ENCODE data around the gene POLR3H.

The POLR3H gene

GRCh38 chr22:41541484-41541883 is 2.8 kb downstream of the POLR3H start:
- Histone ChIP-seq H3K36me3 (ENCODE audit: control insufficient read depth in 2 of 2, insufficient read depth in 1 of 2, low read length in 2 of 2) (peaks cover 7 to 50% of the 10 kb centered on the region in 2 experiments), H3K27ac (ENCODE audit: extremely low read depth, low read depth, low read length) (peak overlapping the region; percentile 53; the same call in 1 of the 2 replicates), H3K4me1 (ENCODE audit: control insufficient read depth, insufficient read depth, low read length) (peaks cover 8% of the 10 kb centered on the region), H3K4me3 (ENCODE audit: low read depth, low read length) (no peak overlapping the region), H3K9me3 (ENCODE audit: control insufficient read depth, insufficient read depth, low read depth, low read length) (no peaks in the 10 kb centered on the region)
- TF ChIP-seq BCL6B (tag by site-specific recombination; IDR thresholded peaks at IDR 0.05) (no peak), ZBTB26 (tag by site-specific recombination; optimal IDR thresholded peaks at IDR 0.05) (no peak), ZNF19 (tag by site-specific recombination; IDR thresholded peaks at IDR 0.05; ENCODE audit: low read depth) (no peak), ZNF692 (tag by site-specific recombination; IDR thresholded peaks at IDR 0.05) (peak; percentile 62; the same call in 1 of the 2 replicates)
- ChIA-PET POLR2A (interaction anchor here (1.1 to 1.5 kb wide), 2 partner anchors 48 to 80 kb away, joined by 3 to 5 read pairs; partner anchors contain the start of genes DESI1, PMM1 and XRCC6), CTCF (interaction anchor here (1.0 to 2.4 kb wide), 4 partner anchors 9 to 56 kb away, joined by 3 to 10 read pairs (median 7); no protein-coding TSS in a partner anchor)

GRCh38 chr22:41540365-41540764 is 3.9 kb downstream of the POLR3H start:
- H3K27ac ChIP-seq (ENCODE audit: extremely low read depth, low read depth, low read length), result no peak overlapping the region
- peaks cover 7 to 50% of the 10 kb centered on the region in 2 experiments for H3K36me3 ChIP-seq (ENCODE audit: control insufficient read depth in 2 of 2, insufficient read depth in 1 of 2, low read length in 2 of 2)
- peaks cover 8% of the 10 kb centered on the region for H3K4me1 ChIP-seq (ENCODE audit: control insufficient read depth, insufficient read depth, low read length)
- no peak overlapping the region for H3K4me3 ChIP-seq (ENCODE audit: low read depth, low read length)
- TF ChIP-seq ZNF16 (tag by site-specific recombination; IDR thresholded peaks at IDR 0.05; ENCODE audit: low read depth), result no peak
- TF ChIP-seq ZNF121 (tag by site-specific recombination; IDR thresholded peaks at IDR 0.05), result peak; percentile 90
- CTCF ChIA-PET, result interaction anchor here (0.8 to 2.4 kb wide), 4 partner anchors 8 to 57 kb away, joined by 4 to 10 read pairs (median 7); no protein-coding TSS in a partner anchor
- POLR2A ChIA-PET, result interaction anchor here (0.7 kb wide), 1 partner anchor 81 kb away, joined by 3 read pairs; the partner anchor contains the start of gene XRCC6
- no peaks in the 10 kb centered on the region for H3K9me3 ChIP-seq (ENCODE audit: control insufficient read depth, insufficient read depth, low read depth, low read length)

GRCh38 chr22:41540006-41540315 is 4.3 kb downstream of the POLR3H start:
- CTCF ChIA-PET, result interaction anchor here (0.6 to 2.4 kb wide), 3 partner anchors 13 to 133 kb away, joined by 3 to 9 read pairs (median 4); no protein-coding TSS in a partner anchor
- H3K4me1 ChIP-seq (ENCODE audit: control insufficient read depth, insufficient read depth, low read length), result peaks cover 6% of the 10 kb centered on the region
- H3K9me3 ChIP-seq (ENCODE audit: control insufficient read depth, insufficient read depth, low read depth, low read length), result no peaks in the 10 kb centered on the region
- H3K36me3 ChIP-seq (ENCODE audit: control insufficient read depth in 2 of 2, insufficient read depth in 1 of 2, low read length in 2 of 2), result peaks cover 7 to 54% of the 10 kb centered on the region in 2 experiments
- H3K4me3 ChIP-seq (ENCODE audit: low read depth, low read length), result no peak overlapping the region
- POLR2A ChIA-PET, result interaction anchor here (0.7 kb wide), 1 partner anchor 81 kb away, joined by 3 read pairs; the partner anchor contains the start of gene XRCC6
- no peak overlapping the region for H3K27ac ChIP-seq (ENCODE audit: extremely low read depth, low read depth, low read length)
- TF ChIP-seq ZNF311 (tag by site-specific recombination; IDR thresholded peaks at IDR 0.05; ENCODE audit: borderline replicate concordance) (no peak), ZNF529 (tag by site-specific recombination; IDR thresholded peaks at IDR 0.05; ENCODE audit: insufficient replicate concordance) (no peak), SP7 (tag by site-specific recombination; IDR thresholded peaks at IDR 0.05) (no peak), ZNF26 (tag by site-specific recombination; IDR thresholded peaks at IDR 0.05) (no peak), ZNF561 (tag by site-specific recombination; IDR thresholded peaks at IDR 0.05; ENCODE audit: borderline replicate concordance) (no peak), GLIS1 (tag by site-specific recombination; IDR thresholded peaks at IDR 0.05) (no peak), ZNF654 (tag by site-specific recombination; IDR thresholded peaks at IDR 0.05; ENCODE audit: low read depth) (no peak), ZBTB49 (tag by site-specific recombination; IDR thresholded peaks at IDR 0.05; ENCODE audit: low read depth) (no peak), PRDM6 (tag by site-specific recombination; IDR thresholded peaks at IDR 0.05) (no peak), BCL11A (tag by site-specific recombination; IDR thresholded peaks at IDR 0.05; ENCODE audit: low read depth) (no peak), ZNF302 (tag by site-specific recombination; IDR thresholded peaks at IDR 0.05; ENCODE audit: low read depth) (no peak), ZNF473 (tag by site-specific recombination; IDR thresholded peaks at IDR 0.05) (no peak), ZNF558 (tag by site-specific recombination; IDR thresholded peaks at IDR 0.05) (no peak), ZNF830 (tag by site-specific recombination; IDR thresholded peaks at IDR 0.05; ENCODE audit: low read depth) (no peak), RBAK (tag by site-specific recombination; IDR thresholded peaks at IDR 0.05) (no peak)
